Neutrophil (primary cell): Measurements from ENCODE around the gene TMOD1.

Experiments used
- H3K27ac ChIP-seq: fragments of 200-600 bp; sonication (generic); 2 replicates; pipeline ENCODE4 v1.5.1; 2016; ENCODE audit warnings: mild to moderate bottlenecking, moderate library complexity
- H3K27me3 ChIP-seq: fragments of 200-600 bp; sonication (generic); 2 replicates; pipeline ENCODE4 v1.6.0; 2016; ENCODE audit warnings: mild to moderate bottlenecking
- H3K36me3 ChIP-seq: fragments of 200-600 bp; sonication (generic); 2 replicates; pipeline ENCODE4 v1.5.1; 2017
- H3K4me1 ChIP-seq, 2 experiments: fragments of 200-600 bp in 1 of 2; sonication (generic) in 1 of 2; 1 replicate in 1 of 2; 2 replicates in 1 of 2; pipeline versions ENCODE4 v1.5.1 to v1.6.1; 2013 to 2016; ENCODE audit warnings: low read depth in 1 of 2, low read length in 1 of 2, mild to moderate bottlenecking in 1 of 2, moderate library complexity in 1 of 2; ENCODE audit not compliant: control insufficient read depth in 1 of 2, insufficient read depth in 1 of 2
- H3K4me3 ChIP-seq, 2 experiments: fragments of 200-600 bp in 1 of 2; sonication (generic) in 1 of 2; 1 replicate in 1 of 2; 2 replicates in 1 of 2; pipeline ENCODE4 v1.5.1; 2013 to 2016; ENCODE audit warnings: low read depth in 1 of 2, low read length in 1 of 2, mild to moderate bottlenecking in 1 of 2, moderate library complexity in 1 of 2
- H3K9me3 ChIP-seq: fragments of 200-600 bp; sonication (generic); 2 replicates; pipeline ENCODE4 v1.5.1; 2016
- TF ChIP-seq, protein P1 (sequence below): fragments of 200-600 bp; sonication (generic); IDR thresholded peaks from 2 replicates; pipeline ENCODE4 v1.5.1; 2016; ENCODE audit warnings: antibody characterized with exemption

The TMOD1 gene

DNA sequence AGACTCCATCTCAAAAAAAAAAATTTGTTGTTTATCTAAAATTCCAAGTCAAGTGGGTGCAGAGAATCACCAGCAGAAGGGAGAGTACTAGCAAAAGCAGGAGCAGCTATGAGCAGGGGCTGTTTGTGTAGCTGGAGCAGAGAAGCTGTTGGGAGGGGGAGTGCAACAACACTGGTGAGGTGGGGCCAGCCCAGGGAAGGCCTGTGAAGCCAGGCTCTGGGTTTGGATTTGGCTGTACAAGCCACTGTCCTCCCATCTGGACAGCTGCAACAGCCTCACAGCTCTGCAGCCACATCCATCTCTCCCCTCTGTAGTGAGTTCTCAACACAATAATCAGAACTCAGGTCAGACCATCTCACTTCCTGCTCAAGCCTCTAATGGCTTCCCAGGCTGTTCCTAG lies 59.4 kb downstream of the TMOD1 start:
- Histone ChIP-seq H3K36me3 (no peaks in the 10 kb centered on the region), H3K27me3 (peaks cover 3% of the 10 kb centered on the region), H3K27ac (no peak overlapping the region), H3K9me3 (no peaks in the 10 kb centered on the region), H3K4me3 (no peak overlapping the region), H3K4me1 (no peaks in the 10 kb centered on the region)
- TF ChIP-seq, protein P1, sequence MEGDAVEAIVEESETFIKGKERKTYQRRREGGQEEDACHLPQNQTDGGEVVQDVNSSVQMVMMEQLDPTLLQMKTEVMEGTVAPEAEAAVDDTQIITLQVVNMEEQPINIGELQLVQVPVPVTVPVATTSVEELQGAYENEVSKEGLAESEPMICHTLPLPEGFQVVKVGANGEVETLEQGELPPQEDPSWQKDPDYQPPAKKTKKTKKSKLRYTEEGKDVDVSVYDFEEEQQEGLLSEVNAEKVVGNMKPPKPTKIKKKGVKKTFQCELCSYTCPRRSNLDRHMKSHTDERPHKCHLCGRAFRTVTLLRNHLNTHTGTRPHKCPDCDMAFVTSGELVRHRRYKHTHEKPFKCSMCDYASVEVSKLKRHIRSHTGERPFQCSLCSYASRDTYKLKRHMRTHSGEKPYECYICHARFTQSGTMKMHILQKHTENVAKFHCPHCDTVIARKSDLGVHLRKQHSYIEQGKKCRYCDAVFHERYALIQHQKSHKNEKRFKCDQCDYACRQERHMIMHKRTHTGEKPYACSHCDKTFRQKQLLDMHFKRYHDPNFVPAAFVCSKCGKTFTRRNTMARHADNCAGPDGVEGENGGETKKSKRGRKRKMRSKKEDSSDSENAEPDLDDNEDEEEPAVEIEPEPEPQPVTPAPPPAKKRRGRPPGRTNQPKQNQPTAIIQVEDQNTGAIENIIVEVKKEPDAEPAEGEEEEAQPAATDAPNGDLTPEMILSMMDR = no peak

DNA sequence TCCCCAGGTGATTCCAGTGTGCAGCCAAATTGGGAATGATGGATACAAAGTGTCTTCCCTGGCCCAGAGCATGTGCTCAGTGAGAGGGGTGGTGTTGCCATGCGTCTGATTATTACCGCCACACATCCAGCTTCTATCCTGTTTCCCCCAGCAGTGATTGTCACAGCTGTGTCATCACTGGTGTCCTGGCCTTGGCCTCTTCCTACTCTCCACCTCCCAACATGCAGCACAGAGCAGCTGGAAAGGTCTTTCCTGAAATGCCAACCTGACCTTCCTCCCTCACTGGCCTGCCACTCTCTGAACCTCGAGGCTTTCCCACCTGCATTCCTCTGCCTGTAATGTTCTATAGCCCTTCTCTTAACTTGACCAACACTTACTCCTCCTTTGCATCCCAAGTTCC lies 60.0 kb downstream of the TMOD1 start:
- Histone ChIP-seq H3K4me1 (no peaks in the 10 kb centered on the region), H3K9me3 (no peaks in the 10 kb centered on the region)

DNA sequence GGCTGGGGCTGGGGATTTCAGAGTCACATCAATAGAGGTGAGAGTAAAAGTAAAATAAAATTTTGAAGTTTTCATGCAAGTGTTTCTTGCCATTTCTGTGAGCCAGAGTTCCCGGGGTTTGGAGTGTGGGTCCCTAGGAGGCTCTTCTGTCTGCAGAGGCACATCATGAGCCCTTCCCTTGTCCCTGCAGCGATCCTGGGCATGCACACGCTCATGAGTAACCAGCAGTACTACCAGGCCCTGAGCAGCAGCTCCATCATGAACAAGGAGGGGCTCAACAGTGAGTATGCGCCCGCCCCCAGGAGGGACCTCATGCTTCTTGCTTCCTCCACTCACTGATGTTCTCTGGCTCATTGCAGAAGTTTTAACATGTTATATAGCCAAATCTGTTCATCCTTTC lies 61.1 kb downstream of the TMOD1 start:
- Histone ChIP-seq H3K4me1 (no peaks in the 10 kb centered on the region), H3K36me3 (no peaks in the 10 kb centered on the region), H3K4me3 (no peak overlapping the region), H3K9me3 (no peaks in the 10 kb centered on the region), H3K27ac (no peak overlapping the region), H3K27me3 (peaks cover 3% of the 10 kb centered on the region)
- TF ChIP-seq, protein P1 = no peak

More for the DNA sequence above, 60.0 kb downstream of the TMOD1 start:
- Histone ChIP-seq H3K4me3 (no peak overlapping the region), H3K27ac (no peak overlapping the region), H3K36me3 (no peaks in the 10 kb centered on the region), H3K27me3 (peaks cover 3% of the 10 kb centered on the region)
- TF ChIP-seq, protein P1 = no peak

DNA sequence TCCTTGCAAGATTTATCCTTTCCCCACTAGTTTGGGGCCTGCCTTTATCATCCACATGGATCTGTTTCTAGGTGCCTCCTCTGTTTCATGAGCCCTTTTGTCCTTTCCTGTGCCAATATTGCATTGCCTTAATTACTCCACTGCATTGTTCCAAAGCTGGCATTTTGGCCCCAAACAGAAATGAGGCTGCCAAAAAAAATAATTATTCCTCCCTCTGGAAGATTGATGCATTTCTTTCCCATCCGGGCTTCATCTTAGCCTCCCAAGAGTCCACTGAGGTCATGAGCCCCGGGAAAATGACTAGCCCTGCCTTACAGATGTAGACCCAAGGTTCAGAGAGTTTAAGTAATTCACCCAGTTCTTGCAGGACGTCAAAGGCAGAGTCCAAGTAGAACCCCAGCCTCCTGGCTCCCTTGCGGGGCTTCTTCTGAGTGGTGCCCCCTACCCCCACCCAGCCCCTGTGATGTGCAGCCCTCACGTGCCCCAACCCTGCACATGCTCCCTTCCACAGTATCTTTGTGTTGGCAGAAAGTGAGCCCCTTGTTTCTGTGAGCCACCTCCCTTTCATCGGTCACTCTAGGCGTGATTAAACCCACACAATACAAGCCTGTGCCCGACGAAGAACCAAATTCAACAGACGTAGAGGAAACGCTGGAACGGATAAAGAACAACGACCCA lies 62.1 kb downstream of the TMOD1 start:
- H3K27me3 ChIP-seq = peaks cover 4% of the 10 kb centered on the region
- no peaks in the 10 kb centered on the region for H3K36me3 ChIP-seq
- H3K27ac ChIP-seq = no peak overlapping the region
- TF ChIP-seq, protein P1 = no peak
- H3K4me1 ChIP-seq = no peaks in the 10 kb centered on the region
- H3K4me3 ChIP-seq = no peak overlapping the region
- no peaks in the 10 kb centered on the region for H3K9me3 ChIP-seq

DNA sequence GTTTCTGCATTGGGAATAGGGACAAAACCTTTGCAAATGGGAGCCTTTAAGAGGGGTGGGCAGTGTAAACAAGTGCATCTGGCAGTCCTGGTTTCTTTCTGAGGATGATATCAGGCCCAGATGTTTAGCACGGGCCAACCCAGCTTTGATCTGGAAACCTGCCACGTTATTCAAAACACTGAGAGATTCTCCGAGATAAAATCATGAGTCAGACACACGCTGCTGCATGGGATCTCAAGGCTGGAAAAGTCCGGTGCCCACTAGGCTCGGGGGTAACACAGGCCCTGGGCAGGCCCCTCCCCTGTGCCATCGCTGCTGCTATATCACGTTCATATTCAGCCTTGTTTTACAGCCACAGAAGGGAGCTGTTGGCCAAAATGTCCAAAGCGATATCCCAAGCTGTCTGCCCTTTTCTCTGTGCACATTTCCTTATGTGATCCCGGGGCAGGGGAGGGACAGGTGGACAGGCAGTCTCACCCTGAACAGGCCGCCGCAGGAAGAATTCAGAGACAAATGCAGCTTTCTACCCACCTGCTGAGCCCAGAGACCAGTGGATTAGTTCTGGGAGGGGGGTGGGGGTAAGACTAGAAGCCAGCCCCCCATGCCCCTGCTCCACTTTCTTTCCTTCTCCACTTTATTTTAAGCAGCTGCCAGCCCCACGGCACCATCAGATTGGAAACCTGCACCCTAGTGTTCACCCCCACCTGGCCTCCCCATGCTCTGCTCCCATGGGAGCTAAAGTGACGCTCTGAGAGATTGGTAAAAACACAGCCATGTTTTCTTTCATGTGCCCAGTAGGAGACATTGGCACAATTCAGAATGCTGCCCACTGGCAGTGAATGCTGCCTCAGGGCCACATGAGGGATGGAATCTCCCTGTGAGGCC lies 63.1 kb downstream of the TMOD1 start:
- TF ChIP-seq, protein P1 = no peak
- Histone ChIP-seq H3K4me3 (no peak overlapping the region), H3K9me3 (no peaks in the 10 kb centered on the region), H3K27me3 (peaks cover 4% of the 10 kb centered on the region), H3K4me1 (no peaks in the 10 kb centered on the region), H3K36me3 (no peaks in the 10 kb centered on the region), H3K27ac (no peak overlapping the region)
